Mesenteric fat pad (tissue), 1 donor: Measurements from ENCODE around the gene YBX2. TPM values are rescaled to one million over a fixed set of nuclear protein-coding genes. Genes with fewer than 3 reads are reported as not detected.

Experiments
- DNase-seq: peaks from one replicate; pipeline ENCODE4 v3.0.0-alpha.2; 2020; ENCODE audit warnings: low spot score
- total RNA-seq: library from RNA; stranded (reverse); fragmentation: NEBNext Ultra II Directional; extraction: Animal tissue kit (Norgen Biotek cat#: 25700); gene quantifications from one replicate; pipeline ENCODE4 v1.2.1, GENCODE V29; 2021
- donor health status: DM: yes; HTN: yes; CAD: no.

Gene YBX2
- total RNA-seq, 1 donor from 2014 or later, result 2.3 TPM

DNA sequence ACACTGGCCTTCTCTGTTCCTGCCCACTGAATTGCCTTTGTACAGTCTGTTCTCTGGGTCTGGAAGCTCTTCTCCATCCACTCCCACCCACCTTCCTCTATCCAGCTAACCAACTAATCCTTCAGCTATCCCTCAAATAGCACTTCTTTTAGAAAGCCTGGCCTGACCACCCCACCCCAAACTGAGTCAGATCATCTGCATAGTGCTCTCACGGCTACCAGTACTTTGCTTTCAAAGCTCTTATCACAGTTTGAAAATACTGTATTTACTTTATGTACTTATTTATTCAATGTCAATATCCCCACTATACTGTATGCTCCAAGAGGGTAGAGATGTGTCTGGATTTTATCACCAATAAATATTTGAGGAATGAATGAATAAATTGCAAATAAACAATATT lies 27.7 kb downstream of the YBX2 start:
- DNase-seq, result no peak

DNA sequence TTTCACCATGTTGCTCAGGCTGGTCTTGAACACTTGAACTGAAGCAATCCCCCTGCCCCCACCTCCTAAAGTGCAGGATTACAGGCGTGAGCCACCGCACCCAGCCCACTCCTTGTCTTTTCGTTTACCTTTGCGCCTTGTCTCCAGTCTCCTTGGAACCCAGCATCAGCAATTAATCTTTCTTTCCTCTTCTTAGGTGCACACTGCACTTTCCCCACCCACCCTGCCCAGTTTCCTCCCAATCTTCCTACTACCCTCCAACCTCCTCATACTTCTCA lies 30.7 kb downstream of the YBX2 start:
- DNase-seq, result no peak

- DNase-seq, result no peak
Measured at GRCh38 chr17:7262935-7263800, 31.3 kb downstream of the YBX2 start.

DNA sequence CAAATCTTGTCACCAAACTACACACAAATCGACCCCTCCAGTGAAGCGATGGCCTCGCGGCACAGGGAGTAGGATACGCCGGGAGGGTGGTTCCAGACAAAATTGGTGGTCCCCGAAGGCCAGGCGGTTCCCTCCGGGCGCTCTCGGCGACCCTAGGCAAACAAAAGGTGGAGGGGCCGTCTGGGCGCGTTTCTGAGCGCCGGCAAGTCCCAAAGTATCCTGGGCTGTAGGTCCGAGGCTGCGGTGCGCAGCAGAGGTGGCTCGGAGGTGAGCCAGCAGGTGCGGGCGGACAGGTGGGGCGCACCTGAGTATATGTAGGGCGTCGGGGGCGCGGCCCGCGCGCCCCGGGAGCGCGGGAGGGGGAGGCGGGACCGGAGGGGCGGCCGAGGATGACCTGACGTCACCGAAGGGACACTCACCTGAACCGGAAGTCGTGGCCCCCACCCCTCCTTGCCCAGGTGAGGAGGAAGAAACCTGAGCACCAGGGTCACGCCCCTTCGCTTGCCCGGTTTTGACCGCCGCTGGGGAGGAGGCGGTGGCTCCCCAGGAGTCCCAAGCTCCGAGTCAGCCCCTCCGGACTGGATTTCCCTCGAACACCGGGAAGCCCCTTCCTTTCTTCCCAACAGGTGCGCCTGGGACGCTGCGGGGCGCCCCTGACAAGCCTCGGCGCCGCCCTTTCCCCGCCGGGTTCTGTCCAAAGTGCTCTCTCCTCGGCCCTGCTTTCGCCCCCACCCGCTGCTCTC lies 32.1 kb downstream of the YBX2 start, which contains the start of gene CLDN7:
Gene CLDN7 (minus strand): TSS at position 287 of the 743 bp plus-strand sequence. CDS start 435 bp downstream, outside the sequence.
- no peak for DNase-seq

DNA sequence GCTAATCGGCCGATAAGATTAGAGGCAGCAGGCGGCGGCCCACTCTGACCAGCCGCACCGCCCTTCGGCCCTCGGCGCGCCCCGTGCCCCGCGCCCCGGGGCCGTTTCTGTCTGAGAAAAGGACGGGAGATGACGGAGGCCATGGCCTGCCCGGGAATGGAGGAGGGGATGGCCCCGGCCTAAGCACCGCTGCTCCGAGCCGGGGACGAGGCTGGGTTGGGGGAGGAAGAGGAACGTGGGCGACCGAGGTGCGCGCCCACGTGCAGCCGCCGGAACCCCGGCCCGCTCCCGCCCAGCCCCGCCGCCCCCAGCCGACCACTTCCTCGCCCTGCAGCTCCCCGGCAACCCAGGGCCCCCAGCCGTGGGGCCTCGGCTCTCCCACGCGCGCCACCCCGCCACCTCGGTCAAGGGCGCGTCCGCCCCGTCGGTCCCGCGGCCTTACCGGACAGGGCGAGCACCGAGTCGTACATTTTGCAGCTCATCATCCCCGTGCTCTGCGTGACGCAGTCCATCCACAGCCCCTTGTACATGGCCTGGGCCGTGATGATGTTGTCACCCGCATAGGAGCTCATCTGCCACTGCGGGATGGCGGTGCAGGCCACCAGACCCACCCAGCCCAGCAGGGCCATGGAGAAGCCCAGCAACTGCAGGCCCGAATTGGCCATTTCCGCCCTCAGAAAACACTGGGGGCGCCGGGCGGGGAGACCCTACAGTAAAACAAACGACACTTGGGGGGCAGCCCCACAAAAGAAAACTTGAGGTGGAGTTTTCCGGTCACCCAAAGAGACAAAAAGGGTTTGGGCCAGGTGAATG lies 32.9 kb downstream of the YBX2 start:
- DNase-seq, result no peak

DNA sequence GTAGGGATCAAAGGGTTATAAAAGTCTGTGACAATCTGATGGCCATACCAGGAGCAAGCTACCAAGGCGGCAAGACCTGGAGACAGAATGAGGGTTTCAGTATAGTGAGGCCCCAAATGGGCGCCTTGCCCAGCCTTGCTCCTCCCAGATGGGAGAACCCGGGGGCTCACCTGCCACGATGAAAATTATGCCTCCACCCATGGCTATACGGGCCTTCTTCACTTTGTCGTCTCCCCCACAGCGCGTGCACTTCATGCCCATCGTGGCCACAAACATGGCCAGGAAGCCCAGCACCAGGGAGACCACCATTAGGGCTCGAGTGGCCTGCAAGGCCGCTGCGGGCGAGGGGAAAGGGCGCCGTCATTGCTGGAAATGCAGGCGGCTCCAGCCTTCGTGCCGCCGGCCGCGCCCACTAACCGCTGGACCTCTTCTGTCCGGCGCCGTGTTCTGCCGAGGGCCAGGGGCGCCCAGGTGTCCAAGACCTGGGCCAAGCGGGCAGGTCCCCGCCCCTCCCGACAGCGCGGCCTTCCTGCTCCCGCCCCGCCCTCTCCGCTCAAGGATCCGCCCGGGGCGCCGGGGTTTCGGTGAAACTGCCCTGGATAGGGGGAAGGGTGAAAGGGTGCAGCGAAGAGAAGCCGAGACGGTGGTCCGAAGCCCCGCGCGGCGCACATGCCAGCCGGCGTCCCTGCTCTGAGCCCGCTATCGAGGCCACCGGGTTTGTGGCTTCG lies 33.6 kb downstream of the YBX2 start:
- no peak for DNase-seq

DNA sequence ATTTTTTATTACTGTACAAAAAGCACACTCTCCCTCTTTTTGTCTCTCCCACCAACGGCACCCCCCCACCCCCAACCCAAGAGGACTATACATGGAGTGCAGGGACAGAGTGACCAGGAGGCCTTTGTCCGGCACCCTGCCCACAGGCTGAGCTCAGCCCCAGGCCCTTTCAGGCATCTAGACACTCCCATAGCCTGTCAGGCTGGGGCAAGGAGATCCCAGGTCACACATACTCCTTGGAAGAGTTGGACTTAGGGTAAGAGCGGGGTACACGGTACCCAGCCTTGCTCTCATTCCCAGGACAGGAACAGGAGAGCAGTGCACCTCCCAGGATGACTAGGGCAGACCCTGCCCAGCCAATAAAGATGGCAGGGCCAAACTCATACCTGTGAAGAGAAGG lies 34.3 kb downstream of the YBX2 start:
- no peak for DNase-seq

GRCh38 chr17:7259555-7259889 lies 34.9 kb downstream of the YBX2 start:
- no peak for DNase-seq

DNA sequence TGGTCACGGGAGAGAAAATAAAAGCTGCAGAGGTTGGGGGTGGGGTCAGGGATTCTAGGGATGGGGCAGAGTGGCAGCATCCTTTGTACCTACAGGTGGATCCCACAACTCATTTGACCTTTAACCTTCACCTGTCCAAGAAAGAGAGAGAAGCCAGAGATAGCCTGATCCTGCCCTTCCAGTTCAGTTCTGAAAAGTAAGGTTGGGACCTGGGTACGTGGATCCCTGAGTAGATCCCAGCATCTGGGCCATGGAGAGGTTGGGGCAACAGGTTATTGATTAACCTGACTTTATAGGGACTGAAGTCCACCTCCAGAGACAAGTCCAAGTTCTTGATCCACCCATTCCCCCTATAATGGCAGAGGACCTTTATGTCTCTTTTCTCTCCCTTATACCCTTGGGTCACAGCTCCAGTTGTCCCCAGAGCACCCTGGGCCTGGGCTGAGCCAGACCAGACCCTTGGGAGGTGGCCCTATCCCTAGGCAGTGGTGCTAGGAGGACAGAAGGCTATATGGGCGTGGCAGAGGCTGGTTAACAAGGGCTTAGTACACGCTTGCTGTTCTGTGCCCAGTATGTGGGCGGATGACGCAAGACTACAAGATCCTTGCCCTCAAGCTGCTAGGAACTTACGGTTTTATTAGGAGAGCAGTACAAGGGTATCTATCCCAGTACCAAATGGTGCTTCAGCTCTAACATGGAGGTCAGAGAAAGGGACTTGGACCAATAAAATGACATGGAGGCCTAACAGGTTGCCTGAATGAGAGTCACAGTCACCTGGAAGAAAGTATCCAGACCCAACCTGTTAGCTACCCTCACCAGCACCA lies 35.5 kb downstream of the YBX2 start:
- no peak for DNase-seq

GRCh38 chr17:7256766-7257456 lies 37.5 kb downstream of the YBX2 start:
- no peak for DNase-seq

DNA sequence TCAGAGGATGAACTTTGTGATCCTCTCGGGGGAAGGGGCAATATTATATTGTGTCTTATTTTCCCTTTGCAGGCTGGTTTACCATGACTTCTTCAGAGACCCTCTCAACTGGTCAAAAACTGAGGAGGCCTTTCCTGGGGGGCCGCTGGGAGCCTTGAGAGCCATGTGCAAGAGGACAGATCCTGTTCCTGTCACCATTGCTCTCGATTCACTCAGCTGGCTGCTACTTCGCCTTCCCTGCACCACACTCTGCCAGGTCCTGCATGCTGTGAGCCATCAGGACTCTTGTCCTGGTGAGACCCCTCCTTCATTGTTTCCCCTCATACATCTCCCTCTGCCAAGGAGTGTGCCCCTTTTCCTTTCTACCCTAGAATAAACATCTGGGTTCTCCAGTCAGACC lies 39.9 kb downstream of the YBX2 start:
- DNase-seq, result no peak

DNA sequence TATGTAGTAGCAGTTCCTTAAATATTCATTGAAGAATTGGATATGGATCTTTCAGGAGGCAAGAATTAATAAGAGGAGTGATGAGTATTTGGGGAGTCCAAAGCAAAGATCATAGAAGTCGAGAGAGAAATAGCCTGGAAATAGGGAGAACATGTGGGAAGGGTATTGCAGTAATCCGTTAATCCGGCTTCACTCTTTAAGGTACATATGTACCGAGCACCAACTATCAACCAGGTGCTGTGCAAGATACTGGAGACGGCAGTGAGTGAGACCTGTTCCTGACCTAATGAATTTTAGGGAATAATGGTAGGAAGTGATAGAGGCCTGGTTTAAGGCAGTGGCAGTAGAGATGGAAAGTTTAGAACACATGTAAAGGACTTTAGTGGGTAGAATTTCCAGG lies 41.4 kb downstream of the YBX2 start:
- no peak for DNase-seq

DNA sequence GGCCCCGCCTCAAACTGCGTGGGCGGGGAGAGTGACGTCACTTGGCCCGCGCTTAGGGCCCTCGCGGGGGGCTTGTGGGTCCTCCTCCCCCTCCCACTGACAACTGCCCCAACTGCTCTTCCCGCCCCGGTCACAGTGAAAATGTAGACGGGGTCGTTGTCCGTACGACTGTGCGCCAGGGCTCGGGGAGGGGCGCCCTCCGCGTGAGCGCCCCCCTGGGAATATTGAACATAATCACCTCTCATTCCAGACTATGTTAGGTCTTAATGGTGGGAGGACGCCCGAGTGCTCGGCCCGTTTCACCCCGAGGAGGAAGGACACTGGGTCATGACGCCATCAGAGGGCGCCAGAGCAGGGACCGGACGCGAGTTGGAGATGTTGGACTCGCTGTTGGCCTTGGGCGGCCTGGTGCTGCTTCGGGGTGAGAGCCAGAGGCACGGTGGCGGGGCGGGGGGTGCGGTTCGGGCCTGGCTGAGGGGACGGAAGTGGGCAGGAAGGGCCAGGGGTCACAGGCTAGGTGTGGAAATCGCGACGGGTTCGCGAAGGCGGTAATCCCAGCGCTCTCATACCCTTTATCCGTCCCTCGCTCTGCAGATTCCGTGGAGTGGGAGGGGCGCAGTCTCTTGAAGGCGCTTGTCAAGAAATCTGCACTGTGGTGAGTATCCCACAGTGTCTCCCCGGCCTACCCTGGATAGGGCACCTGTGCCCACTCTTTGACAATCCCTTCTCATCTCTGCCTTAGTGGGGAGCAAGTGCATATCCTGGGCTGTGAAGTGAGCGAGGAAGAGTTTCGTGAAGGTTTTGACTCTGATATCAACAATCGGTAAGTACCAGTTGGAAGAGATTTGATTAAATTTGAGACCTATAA lies 42.0 kb downstream of the YBX2 start, which contains the start of gene ELP5:
Gene ELP5 (plus strand): TSS at position 40 of the 868 bp plus-strand sequence. CDS start 336 bp downstream, at position 376.
- DNase-seq, result peak; percentile 97

GRCh38 chr17:7251661-7252175 lies 42.7 kb downstream of the YBX2 start, which contains the start of gene CTDNEP1:
Gene CTDNEP1, minus strand, starts transcription at chr17:7251734. Its CDS starts 438 bp downstream, at chr17:7251296.
- DNase-seq, result peak; percentile 100

DNA sequence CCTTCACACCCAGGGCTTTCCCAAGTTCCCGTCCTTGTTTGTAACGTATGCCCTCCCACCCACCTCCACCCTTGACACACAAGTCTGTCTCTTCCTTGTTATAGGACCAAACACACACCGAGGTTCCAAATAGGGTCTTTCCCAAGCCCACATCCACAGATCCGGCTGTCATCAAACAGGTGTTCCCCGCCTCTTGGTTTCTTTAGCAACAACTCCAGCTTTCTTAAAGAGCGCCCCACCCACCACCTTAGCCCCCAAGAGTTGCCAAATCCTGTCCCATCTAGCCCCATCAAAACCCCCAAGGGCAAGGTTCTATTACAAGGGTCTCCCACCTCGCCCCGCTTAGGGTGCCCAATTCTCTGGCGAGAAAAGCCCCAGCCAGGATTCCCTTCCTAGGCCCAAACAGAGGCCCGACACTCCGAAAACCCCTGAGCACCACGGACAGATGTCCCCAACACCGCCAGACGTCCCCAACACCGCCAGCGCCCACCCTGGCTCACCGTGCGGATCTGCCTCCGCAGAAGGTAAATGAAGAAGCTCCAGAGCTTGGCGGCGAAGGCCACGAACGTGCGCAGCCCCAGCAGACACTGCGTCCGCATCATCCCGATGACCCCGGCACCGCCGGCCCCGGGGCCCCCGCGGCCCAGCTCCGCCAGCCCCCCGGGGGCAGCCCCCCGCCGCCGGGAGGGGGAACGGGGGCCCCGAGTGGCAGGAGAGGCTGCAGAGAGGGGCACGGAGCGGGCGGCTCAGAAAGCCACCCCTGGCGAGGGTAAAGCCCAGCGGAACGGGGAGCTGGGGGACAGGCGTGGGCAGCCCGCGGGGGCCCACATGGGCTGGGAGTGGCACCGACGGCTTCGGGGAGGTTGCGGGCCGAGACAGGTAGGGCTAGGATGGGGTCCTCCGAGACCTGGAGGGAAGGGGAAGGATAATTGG lies 43.5 kb downstream of the YBX2 start:
- no peak for DNase-seq

DNA sequence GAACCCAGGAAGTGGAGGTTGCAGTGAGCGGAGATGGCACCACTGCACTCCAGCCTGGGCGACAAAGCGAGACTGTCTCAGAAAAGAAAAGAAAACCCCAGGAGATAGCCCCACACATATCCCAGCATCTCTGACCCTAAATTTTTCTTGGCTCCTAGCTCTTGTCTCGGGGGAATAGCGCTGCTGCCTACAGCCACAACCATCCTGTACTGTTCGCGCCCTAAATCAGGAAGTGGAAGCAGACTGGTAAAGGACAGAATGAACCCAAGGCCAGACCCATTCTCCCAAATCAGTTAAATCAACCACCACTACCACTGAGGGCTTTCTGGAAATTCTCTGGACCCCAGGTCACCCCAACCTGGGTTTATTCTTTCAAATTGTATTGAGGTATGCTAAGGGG lies 44.6 kb downstream of the YBX2 start:
- DNase-seq, result no peak

GRCh38 chr17:7249214-7249613 lies 45.2 kb downstream of the YBX2 start:
- DNase-seq, result no peak
